Suprapubic skin (tissue), 4 donors: ENCODE measurements around the gene HPDL. TPM values are rescaled to one million over a fixed set of nuclear protein-coding genes. Genes with fewer than 3 reads are reported as not detected.

Experiments
- DNase-seq, 2 donors: peaks; one replicate each; pipeline ENCODE4 v3.0.0-alpha.2; 2019; ENCODE audit warnings: low spot score in 2 of 2
- H3K27ac ChIP-seq: fragments of 200-600 bp; sonication (generic); one replicate; pipeline ENCODE4 v1.5.1; 2019
- H3K27me3 ChIP-seq: fragments of 200-600 bp; sonication (generic); one replicate; pipeline ENCODE4 v1.5.1; 2019
- H3K36me3 ChIP-seq: fragments of 200-600 bp; sonication (generic); one replicate; pipeline ENCODE4 v1.5.1; 2019
- H3K4me1 ChIP-seq: fragments of 200-600 bp; sonication (generic); one replicate; pipeline ENCODE4 v1.5.1; 2019
- H3K4me3 ChIP-seq: fragments of 200-600 bp; sonication (generic); one replicate; pipeline ENCODE4 v1.5.1; 2019; ENCODE audit warnings: mild to moderate bottlenecking
- H3K9me3 ChIP-seq: fragments of 200-600 bp; sonication (generic); one replicate; pipeline ENCODE4 v1.5.1; 2019
- EP300 ChIP-seq: sonication (generic); formaldehyde crosslinking; IDR thresholded peaks from one replicate; pipeline ENCODE4 v1.6.1; 2017; ENCODE audit warnings: antibody characterized with exemption
- POLR2A ChIP-seq, 2 donors: fragments of 450-650 bp; IDR thresholded peaks; one replicate each; pipeline ENCODE4 v1.6.1; 2017; ENCODE audit warnings: antibody characterized with exemption in 2 of 2, mild to moderate bottlenecking in 2 of 2, moderate library complexity in 2 of 2
- POLR2AphosphoS5 ChIP-seq, 3 donors: sonication (generic); formaldehyde crosslinking; IDR thresholded peaks; one replicate each; pipeline ENCODE4 v1.6.1; 2017; ENCODE audit warnings: antibody characterized with exemption in 3 of 3
- WGBS: methylation state at CpG from one replicate; pipeline ENCODE4 v1.1.5; 2018; 5-methylcytosine and 5-hydroxymethylcytosine counted together
- total RNA-seq, 4 donors: library from RNA; depleted of rRNA; stranded (reverse); fragments of >200 nt; gene quantifications; one replicate each; pipeline ENCODE4 v1.1.0, GENCODE V29; 2016
- TF ChIP-seq, protein P1 (sequence below), 2 donors: fragments of 200-600 bp in 1 of 2; fragments of 450-650 bp in 1 of 2; sonication (generic) in 1 of 2; IDR thresholded peaks; one replicate each; pipeline ENCODE4 v1.5.1; 2016 to 2019; ENCODE audit warnings: antibody characterized with exemption in 2 of 2, mild to moderate bottlenecking in 1 of 2, moderate library complexity in 1 of 2

Gene HPDL
- total RNA-seq, 4 donors from 2014 or later: 1.1 to 3.3 (median 2.7) TPM; not detected in 1

DNA sequence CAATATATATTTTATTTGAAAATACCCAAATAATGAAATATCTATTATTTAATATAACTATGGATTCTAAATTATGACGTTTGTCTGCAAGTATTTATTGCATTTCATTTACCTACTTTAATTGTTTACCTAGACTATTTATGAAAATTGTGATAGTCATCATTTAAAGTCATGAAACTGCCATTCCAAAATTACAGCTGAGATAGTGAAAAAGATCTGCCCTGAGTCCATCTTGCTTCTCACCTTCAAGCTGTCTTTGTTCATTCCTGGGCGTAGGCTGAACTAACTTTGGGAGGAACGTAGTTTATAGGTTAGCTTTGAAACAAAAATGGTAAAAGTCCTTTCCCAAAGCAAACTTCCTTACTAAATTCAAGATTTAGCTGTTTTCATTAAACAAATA, 12.4 kb upstream of the HPDL start:
- DNase-seq: no peak
- H3K4me3 ChIP-seq: no peak overlapping the region
- no peaks in the 10 kb centered on the region for H3K9me3 ChIP-seq
- H3K27me3 ChIP-seq: no peaks in the 10 kb centered on the region
- 74% methylated on average over 3 of the region's 3 CpGs for WGBS
- no peaks in the 10 kb centered on the region for H3K36me3 ChIP-seq
- TF ChIP-seq EP300 (no peak), POLR2AphosphoS5 (IDR thresholded peaks at IDR 0.05) (no peak), POLR2A (IDR thresholded peaks at IDR 0.05) (no peak)
- TF ChIP-seq, protein P1, sequence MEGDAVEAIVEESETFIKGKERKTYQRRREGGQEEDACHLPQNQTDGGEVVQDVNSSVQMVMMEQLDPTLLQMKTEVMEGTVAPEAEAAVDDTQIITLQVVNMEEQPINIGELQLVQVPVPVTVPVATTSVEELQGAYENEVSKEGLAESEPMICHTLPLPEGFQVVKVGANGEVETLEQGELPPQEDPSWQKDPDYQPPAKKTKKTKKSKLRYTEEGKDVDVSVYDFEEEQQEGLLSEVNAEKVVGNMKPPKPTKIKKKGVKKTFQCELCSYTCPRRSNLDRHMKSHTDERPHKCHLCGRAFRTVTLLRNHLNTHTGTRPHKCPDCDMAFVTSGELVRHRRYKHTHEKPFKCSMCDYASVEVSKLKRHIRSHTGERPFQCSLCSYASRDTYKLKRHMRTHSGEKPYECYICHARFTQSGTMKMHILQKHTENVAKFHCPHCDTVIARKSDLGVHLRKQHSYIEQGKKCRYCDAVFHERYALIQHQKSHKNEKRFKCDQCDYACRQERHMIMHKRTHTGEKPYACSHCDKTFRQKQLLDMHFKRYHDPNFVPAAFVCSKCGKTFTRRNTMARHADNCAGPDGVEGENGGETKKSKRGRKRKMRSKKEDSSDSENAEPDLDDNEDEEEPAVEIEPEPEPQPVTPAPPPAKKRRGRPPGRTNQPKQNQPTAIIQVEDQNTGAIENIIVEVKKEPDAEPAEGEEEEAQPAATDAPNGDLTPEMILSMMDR (IDR thresholded peaks at IDR 0.05): no peak
- H3K4me1 ChIP-seq: no peaks in the 10 kb centered on the region
- H3K27ac ChIP-seq: no peak overlapping the region

DNA sequence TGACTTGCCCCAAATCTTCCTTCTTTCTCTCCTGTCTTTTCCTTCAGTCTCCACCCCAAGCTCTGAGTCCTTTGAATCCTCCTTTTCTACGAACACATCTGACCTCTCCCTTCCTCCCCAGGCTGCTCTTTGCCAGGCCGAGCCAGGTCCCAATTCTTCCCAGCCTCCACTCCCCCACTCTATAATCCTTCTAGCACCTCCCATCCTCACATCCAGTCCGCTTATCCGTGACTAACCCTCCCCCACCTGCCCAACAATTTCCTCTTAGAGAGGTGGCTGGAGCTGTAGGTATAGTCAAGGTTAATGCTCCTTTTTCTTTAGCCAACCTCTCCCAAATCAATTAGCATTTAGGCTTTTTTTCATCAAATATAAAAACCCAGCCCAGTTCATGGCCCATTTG, 9.5 kb upstream of the HPDL start:
- Histone ChIP-seq H3K9me3 (no peaks in the 10 kb centered on the region), H3K36me3 (no peaks in the 10 kb centered on the region), H3K27ac (no peak overlapping the region), H3K27me3 (no peaks in the 10 kb centered on the region), H3K4me3 (no peak overlapping the region), H3K4me1 (no peaks in the 10 kb centered on the region)
- WGBS: 69% methylated on average over 4 of the region's 4 CpGs
- TF ChIP-seq EP300 (no peak), POLR2AphosphoS5 (IDR thresholded peaks at IDR 0.05) (no peak), POLR2A (IDR thresholded peaks at IDR 0.05) (no peak)
- TF ChIP-seq, protein P1 (IDR thresholded peaks at IDR 0.05): no peak
- no peak for DNase-seq

DNA sequence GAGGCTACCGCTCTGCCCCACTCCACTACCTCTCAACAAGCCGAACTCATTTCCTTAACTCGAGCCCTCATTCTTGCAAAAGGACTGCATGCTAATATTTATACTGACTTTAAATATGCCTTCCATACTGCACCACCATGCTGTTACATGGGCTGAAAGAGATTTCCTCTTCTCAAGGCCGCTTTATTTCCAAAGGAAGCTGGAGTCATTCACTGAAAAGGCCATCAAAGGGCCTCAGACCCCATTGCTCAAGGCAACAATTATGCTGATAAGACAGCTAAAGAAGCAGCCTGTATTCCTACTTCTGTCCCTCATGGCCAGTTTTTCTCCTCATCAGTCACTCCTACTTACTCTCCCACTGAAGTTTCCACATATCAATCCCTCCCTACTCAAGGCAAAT, 6.9 kb upstream of the HPDL start:
- no peak overlapping the region for H3K4me3 ChIP-seq
- no peaks in the 10 kb centered on the region for H3K9me3 ChIP-seq
- no peak overlapping the region for H3K27ac ChIP-seq
- no peaks in the 10 kb centered on the region for H3K27me3 ChIP-seq
- 96% methylated on average over 4 of the region's 4 CpGs for WGBS
- H3K36me3 ChIP-seq: no peaks in the 10 kb centered on the region
- TF ChIP-seq, protein P1 (IDR thresholded peaks at IDR 0.05): no peak
- TF ChIP-seq POLR2A (IDR thresholded peaks at IDR 0.05): no peak
- TF ChIP-seq POLR2AphosphoS5 (IDR thresholded peaks at IDR 0.05): no peak
- TF ChIP-seq EP300: no peak
- DNase-seq: no peak
- H3K4me1 ChIP-seq: no peaks in the 10 kb centered on the region

DNA sequence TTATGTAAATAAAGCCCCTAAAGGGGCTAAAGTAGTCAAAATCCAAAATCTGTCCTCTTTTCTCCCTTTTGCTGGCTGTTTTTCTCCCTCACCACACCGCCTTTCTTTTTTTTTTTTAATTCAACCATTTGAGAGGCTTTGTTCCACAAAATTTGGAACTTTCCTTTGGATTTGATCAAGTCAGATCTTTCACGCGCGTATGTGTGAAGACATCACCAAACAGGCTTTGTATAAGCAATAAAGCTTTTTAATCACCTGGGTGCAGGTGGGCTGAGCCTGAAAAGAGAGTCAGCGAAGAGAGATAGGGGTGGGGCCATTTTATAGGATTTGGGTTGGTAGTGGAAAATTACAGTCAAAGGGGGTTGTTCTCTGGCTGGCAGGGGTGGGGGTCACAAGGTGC, 5.3 kb upstream of the HPDL start:
- DNase-seq: no peak
- TF ChIP-seq, protein P1 (IDR thresholded peaks at IDR 0.05): no peak
- TF ChIP-seq POLR2AphosphoS5 (IDR thresholded peaks at IDR 0.05) (no peak), EP300 (no peak), POLR2A (IDR thresholded peaks at IDR 0.05) (no peak)
- Histone ChIP-seq H3K4me1 (peaks cover 3% of the 10 kb centered on the region), H3K4me3 (no peak overlapping the region), H3K36me3 (no peaks in the 10 kb centered on the region), H3K27ac (no peak overlapping the region), H3K9me3 (no peaks in the 10 kb centered on the region), H3K27me3 (no peaks in the 10 kb centered on the region)
- 85% methylated on average over 5 of the region's 5 CpGs for WGBS

DNA sequence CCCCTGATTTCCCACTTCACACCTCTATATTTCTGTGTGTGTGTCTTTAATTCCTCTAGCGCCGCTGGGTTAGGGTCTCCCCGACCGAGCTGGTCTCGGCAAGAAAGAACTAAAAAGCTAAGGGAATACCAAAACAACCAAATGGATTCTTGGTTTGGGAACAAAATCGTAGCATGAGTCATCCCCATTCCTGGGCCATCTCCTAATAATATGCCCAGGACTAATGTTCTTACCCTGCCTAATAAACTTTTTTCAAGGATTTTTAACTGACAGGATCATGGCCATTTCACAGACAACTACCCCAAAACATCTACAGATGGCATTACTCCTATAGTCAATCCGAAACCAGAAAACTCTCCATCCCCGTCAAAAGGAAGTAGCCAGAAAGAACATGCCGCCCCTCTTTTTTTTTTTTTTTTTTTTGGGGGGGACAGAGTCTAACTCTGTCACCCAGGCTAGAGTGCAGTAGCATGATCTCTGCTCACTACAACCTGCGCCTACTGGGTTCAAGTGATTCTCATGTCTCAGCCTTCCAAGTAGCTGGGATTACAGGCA, 4.1 kb upstream of the HPDL start:
- TF ChIP-seq EP300 (no peak), POLR2A (IDR thresholded peaks at IDR 0.05) (no peak), POLR2AphosphoS5 (IDR thresholded peaks at IDR 0.05) (no peak)
- TF ChIP-seq, protein P1 (IDR thresholded peaks at IDR 0.05): no peak
- H3K9me3 ChIP-seq: no peaks in the 10 kb centered on the region
- no peak overlapping the region for H3K27ac ChIP-seq
- 82% methylated on average over 10 of the region's 10 CpGs for WGBS
- no peak for DNase-seq
- H3K27me3 ChIP-seq: no peaks in the 10 kb centered on the region
- H3K4me1 ChIP-seq: peaks cover 14% of the 10 kb centered on the region
- no peak overlapping the region for H3K4me3 ChIP-seq
- H3K36me3 ChIP-seq: no peaks in the 10 kb centered on the region
